GM21737 (cell line): Measurements from ENCODE around the gene OVOL1.
A peak's percentile ranks its signal among the peaks of the same experiment; 100 is the strongest.

Experiments
- ATAC-seq: cut with Tn5 transposase; IDR thresholded peaks from one replicate; pipeline ENCODE4 v1.9.1; 2021; ENCODE audit warnings: mild to moderate bottlenecking, moderate library complexity; ENCODE audit not compliant: unreplicated experiment

OVOL1 gene

DNA sequence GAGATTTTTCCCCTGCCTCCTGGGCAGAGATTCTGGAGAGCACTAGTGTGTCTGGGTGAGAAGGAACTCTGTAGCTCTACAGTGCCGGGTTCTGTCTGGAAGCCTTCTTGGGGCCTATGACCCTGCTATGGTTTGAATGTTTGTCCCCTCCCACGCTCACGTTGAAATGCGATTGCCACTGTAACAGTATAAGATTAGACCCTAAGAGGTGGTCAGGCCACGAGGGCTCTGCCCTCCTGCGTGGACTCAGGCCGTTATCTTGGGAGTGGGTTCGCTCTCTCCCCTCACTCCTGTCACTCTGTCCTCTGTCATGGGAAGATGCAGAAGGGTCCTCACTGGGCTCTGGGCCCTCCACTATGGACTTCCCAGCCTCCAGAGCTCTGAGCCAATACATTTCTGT lies 9.6 kb upstream of the OVOL1 start:
- ATAC-seq = no peak

- no peak for ATAC-seq
Observed at GRCh38 chr11:65777821-65778361, 9.0 kb upstream of the OVOL1 start.

- ATAC-seq = no peak
Observed at GRCh38 chr11:65778431-65778900, 8.4 kb upstream of the OVOL1 start.

DNA sequence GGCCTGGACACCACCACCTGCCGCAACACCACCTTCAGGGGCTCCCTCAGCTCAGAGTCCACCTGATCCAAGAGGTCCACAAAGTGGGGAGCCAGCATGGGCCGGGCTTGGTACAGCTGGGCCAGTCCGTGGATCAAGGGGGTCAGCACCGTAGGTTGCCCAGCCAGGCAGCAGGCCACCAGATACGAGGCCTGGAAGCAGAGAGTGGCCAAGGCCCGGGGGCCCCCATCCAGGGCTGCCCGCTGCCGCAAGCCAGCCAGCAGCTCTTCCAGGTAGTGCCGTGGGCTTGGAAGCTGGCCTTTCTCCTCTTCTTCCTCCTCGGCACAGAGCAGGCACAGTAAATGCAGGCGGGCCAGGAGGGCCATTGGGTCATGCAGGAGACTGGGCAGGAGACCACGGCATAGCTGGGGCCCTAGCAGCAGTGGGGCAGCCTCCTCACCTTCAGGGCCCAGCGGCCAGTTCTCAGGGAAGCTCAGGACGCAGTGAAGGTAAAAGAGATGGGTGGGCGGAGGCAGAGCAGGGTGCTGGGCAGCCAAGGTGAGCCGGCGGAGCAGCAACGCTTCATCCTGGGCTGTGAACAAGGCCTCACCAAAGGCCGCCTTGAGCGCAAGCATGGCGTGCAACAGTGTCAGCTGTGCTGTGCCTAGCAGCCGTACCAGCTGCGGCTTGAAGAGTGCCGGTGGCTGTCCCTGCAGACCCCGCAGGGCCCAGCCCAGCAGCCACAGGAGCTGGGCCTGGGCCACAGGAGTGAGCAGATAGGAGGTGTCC lies 7.8 kb upstream of the OVOL1 start:
- no peak for ATAC-seq

DNA sequence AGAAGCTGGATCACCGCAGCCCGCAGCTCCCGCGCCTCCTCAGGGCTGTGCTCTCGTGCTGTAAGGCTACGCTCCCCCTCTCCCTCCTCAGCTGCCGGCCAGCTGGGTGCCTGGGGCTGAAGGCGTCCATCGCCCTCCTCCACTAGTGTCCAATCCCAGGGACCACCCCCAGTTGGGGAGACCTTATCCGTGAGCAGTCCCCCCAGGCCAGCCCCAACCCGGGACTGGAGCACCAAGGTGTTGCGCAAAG lies 7.3 kb upstream of the OVOL1 start:
- ATAC-seq = no peak

- peak; percentile 58 for ATAC-seq
Observed at GRCh38 chr11:65779919-65780769, 6.7 kb upstream of the OVOL1 start.

- peak; percentile 44 for ATAC-seq
Observed at GRCh38 chr11:65780770-65781151, 6.1 kb upstream of the OVOL1 start, which contains the start of gene AP5B1. TSS of gene AP5B1 (minus strand) at chr11:65780976. CDS start at chr11:65780591, 385 bp downstream.

DNA sequence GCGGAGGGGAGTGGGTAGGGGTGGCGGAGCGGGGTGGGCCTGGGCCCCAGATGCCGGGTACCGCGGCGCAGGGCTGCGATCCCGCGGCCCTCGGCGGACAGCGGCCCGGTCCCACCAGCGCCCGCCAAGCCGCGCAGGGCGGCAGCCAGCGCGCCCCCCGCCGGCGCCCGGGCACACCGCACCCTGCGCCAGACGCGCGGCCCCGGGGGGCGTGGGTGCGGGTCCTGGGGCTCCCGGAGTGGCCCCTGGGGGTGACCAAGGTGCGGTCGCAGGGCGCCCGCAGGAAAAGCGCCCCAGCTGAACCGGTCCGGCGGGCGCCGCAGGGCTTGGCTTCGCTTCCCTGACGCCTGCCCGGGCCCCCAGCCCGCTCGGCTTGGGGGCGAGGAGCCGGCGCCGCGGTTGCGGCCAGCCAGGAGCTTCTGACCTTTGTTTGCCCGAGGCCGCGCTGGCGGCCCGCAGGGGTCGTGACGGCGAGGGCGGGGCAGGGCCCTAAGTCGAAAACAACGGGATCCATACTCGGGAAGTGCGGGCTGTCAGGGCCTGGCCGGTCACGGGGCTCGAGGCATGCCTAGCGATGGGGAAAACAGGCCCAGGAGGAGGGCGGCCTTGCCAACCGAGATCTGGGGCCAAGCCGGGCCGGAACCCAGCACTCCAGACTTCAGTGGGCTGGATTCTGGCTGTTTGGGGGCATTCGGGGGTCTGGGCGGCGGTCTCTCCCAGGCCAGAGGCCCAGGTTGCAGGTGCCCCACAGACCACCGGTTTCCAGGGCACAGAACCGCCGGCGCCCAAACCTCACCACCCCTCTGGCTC lies 5.5 kb upstream of the OVOL1 start:
- ATAC-seq = peak; percentile 21

DNA sequence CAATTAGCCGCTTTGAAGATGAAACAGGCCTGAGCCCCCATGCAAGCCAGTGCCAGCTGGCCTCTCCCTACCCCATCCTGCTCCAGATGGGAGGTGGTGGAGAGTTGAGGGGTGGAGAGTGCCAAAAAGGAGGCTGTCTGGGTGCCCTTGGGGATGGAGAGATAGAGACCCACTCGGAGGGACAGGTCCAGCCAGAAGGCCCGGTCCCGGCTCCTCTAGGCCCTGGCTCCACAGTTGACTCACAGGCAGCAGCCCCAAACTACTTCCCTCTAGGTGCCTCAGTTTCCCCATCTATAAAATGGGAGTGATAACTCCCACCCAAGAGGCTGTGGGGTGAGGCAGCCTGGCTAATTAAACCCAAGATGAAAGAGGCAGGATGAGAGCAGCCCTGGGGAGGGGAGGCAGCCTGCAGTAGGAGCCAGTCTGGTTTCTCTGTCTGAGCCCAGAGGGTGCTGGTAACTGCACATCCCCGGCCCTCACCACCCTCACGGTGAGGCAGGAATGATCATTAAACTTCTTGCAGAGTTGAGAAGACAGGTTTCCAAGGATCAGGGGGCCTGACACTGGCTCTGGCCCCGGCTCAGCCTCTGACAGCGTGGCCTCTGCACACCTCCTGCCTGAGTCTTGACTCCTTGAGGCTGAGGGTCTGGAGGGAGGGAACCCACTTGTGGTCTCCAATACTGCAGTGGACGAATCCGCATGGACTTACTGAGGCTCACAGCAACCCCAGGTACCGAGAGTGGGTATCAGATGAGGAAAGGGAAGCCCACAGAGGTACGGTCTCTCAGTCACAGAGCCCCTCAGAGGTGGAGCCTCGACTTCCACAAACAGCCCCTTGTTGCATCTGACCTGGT lies 4.7 kb upstream of the OVOL1 start:
- no peak for ATAC-seq

- ATAC-seq = no peak
Observed at GRCh38 chr11:65782816-65783228, 4.0 kb upstream of the OVOL1 start.

GRCh38 chr11:65785319-65786007 lies 1.4 kb upstream of the OVOL1 start:
- ATAC-seq = no peak

DNA sequence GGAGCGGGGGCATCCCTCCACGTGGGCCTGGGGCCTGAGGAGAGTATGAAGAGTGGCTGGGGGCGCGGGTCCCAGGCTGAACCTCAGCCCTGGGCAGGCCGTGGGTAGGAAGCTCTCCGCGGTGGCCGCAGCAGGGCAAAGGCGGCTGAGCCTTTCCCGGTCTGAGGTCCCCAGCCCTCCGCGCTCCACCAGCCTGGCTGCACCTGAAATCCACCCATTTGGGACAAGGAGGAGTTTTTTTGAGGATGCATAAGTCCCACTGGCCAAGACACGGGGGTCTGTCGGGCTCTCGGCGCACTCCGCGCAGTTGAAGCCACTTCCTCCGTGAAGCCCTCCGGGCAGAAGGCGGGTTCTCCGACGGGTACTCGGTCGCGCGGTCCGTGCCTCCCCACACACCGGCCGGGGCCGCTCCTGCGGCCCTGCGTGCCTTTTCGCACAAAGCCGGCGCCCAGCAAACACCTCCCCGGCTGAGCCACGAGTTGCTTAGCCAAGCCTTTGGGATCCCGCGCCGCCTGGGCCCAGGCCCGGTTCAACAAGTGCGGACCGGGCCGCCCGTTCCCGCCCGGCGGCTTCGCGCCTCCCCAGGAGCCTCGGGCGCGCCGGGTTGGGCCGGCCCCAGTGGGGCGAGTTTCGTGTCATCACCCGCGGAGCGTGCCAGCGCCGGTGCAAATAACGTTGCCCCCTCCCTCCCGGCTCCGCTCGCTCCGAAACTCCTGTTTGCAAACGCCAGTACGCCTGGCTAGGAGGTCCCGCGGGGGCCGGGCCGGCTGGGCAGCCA lies 666 bp upstream of the OVOL1 start:
- ATAC-seq = no peak

DNA sequence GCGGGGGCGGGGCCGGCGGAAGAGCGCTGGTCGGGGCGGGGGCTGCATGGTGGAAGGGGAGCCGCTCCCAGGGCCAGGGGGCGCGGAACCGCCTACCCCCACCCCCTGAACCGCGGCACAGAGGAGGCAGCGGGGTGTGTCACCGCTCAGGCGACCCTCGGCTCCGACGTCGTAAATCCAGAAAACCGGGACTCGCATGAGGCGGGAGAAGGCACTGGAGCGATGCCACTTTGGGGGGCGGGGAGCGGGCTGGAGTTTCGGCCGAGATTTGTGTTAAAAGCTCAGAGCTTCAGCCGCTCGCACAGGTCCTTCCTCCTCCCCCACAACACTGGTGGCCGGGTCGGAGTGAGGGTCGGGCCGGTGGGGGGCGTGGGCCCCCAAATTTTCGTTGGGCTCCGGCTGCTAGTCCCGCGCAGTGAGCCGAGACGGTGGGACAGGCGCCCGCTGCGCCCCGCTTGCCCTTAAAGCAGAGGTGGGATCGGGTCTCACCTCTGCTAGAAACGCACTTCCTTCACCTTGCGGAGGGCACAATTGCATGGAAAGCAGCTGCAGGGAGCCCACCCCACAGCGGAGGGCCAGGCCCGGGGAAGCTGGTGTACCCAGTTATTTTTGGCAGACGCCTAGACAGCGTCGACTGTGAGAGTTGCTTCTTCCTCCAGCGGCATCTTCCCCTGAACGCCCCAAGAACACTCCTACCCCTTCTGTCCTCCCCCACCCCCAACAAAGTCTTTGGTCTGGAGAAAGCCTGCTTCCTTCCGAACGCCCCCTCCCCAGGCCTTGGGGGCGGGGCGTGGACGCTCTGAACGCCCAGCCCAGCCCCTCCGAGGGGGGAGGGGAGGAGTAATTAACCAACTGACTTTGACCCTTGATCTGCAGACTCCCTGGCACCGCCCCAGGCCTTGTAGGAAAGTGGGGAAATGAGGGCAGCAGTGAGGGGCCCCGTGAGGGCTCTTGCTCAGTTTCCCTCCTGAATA lies 1.1 kb downstream of the OVOL1 start:
- ATAC-seq = no peak

DNA sequence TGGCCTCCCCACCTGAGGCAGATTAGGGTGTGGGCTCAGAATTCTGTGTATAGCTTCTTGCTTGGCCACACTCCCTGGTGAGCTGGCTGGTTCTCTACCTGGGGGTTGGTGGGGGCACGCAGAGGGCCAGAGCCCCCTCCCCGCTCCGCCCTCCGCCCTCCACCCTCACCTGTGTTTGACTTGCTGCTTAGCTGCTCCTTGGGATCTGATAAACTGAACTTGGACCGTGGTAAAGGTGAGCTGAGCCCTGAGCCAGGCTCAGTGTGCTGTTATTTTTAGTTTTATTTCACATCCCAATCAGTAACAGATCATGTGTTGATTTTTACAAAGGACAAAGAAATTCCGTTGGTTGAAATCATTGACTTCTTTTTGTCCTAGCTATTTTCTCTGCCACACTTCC lies 2.0 kb downstream of the OVOL1 start:
- no peak for ATAC-seq

DNA sequence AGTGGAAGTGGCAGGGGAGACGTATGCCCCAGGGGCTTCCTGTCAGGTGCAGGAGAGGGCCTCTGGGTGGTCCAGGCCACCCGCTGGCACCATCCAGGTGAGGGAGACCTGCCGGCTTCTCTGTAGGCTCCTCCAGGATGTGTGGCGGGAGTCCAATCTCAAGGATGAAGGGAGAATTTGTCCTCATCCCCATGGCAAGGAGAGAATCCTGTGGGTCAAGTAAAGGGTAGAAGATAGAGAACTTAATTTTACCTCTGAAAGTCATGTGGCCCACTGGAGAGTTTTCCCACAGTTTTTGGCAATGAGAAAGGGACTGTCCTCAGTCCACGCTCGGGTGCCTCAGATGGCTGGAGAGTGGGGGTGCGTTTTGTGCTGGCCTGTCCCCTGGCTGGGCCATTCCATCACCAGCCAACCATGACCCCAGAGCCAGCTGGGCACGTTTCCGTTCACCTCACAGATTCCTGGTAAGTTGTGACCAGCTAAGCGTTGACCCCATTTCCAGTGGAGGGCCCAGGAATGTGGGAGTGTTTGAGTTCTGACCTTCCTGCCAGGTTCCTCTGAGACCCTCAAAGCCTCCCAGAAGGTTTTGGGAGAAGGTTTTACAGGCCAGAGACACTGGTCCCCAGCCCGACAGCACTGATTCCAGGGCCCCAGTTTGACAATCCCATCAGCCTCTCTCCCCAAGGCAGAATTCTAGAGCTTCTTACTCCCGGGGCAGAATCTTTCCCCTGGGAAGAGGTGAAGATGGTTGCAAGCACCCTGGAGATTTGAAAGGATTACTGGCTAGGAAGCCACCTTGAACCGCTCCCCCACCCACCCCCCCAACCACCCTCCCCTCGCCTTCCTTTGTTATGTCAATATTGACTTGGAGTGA lies 2.6 kb downstream of the OVOL1 start:
- no peak for ATAC-seq

DNA sequence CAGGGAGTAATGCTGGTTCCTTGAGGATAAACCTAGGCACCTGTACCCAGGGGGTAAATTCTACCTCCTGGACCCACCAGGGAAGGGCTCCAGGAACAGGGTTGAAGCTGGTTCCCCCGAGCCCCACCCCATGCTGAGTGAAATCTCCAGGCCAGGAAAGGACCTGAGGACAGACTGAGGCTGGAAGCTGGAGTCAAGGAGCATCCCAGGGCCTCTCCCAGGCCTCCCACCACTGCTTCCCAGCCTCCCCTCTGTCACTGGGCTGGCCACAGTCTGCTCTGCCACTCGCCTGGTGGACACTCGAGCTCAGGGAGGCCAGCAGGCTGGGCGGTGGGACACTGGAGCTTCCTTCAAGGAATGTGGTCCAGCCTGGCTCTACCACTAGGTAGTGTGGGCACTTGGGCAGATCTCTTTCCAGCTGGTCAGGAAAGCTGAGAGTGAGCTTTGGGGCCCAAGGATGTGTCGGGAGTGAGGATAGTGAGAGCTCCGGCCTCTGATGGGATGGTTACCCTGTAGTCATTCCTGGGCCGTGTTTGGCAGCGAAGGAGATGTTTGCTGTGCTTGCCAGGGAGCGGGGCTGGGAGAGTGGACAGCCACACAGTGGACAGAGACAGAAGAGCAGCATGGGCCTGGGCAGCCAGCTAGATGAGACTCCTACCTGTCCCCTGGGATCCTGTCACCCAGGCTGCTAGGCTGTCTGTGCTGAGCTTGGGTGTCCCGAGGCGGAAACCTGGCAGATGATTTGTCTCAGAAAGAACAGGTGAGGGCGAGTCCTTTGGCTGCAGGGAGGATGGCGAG lies 3.4 kb downstream of the OVOL1 start:
- ATAC-seq = no peak
